IPS-20b (cell line): Measurements from ENCODE around the gene AGAP6.
"Not testable (repeated sequence)": the region's sequence is repeated elsewhere in the genome, so short reads cannot be mapped to it uniquely, and the experiment has no call there.

Source experiments
- H3K27ac ChIP-seq: one replicate; pipeline ENCODE4 v1.5.1; 2013; ENCODE audit warnings: low read length
- H3K27me3 ChIP-seq: 2 replicates; pipeline ENCODE4 v1.6.1; 2013; ENCODE audit warnings: mild to moderate bottlenecking, low read length, inconsistent platforms; ENCODE audit not compliant: insufficient read depth
- H3K36me3 ChIP-seq: 2 replicates; pipeline ENCODE4 v1.6.1; 2013; ENCODE audit warnings: low read depth, mild to moderate bottlenecking, inconsistent platforms, low read length, moderate library complexity; ENCODE audit not compliant: insufficient read depth
- H3K4me1 ChIP-seq: 2 replicates; pipeline ENCODE4 v1.6.1; 2013; ENCODE audit warnings: mild to moderate bottlenecking, control low read depth, inconsistent platforms, low read length, moderate library complexity; ENCODE audit not compliant: insufficient read depth
- H3K4me3 ChIP-seq: 2 replicates; pipeline ENCODE4 v1.5.1; 2013; ENCODE audit warnings: mild to moderate bottlenecking, low read length, inconsistent platforms
- H3K9ac ChIP-seq: 2 replicates; pipeline ENCODE4 v1.6.1; 2013; ENCODE audit warnings: low read depth, mild to moderate bottlenecking, inconsistent platforms, low read length, moderate library complexity
- H3K9me3 ChIP-seq: 2 replicates; pipeline ENCODE4 v1.6.1; 2013; ENCODE audit warnings: mild to moderate bottlenecking, low read depth, low read length, inconsistent platforms; ENCODE audit not compliant: insufficient read depth

AGAP6 gene

GRCh38 chr10:49988376-49988775 lies at the start of gene AGAP6:
TSS of gene AGAP6 (plus strand) at chr10:49988406. CDS start at chr10:49988716, 310 bp downstream.
- not testable (repeated sequence) for H3K9ac ChIP-seq, H3K27ac ChIP-seq, H3K4me3 ChIP-seq, H3K27me3 ChIP-seq, H3K9me3 ChIP-seq, H3K4me1 ChIP-seq, H3K36me3 ChIP-seq

GRCh38 chr10:49941447-49942338 lies 46.5 kb upstream of the AGAP6 start, which contains the start of the genes PARG and TIMM23B:
TSS of gene PARG (minus strand) at chr10:49942027. CDS start at chr10:49941725, 302 bp downstream.
TSS of gene TIMM23B (plus strand) at chr10:49942053. CDS start at chr10:49942195, 142 bp downstream.
- not testable (repeated sequence) for H3K36me3 ChIP-seq, H3K4me1 ChIP-seq, H3K27me3 ChIP-seq, H3K9me3 ChIP-seq
- Histone ChIP-seq H3K4me3 (peak within 1 kb of the TSS; percentile 98), H3K27ac (peak within 1 kb of the TSS; percentile 65), H3K9ac (peak within 1 kb of the TSS; percentile 95)

- peak overlapping the region; percentile 65 for H3K27ac ChIP-seq
Observed at GRCh38 chr10:49942339-49942705, 45.9 kb upstream of the AGAP6 start.

GRCh38 chr10:49943607-49944006 lies 44.6 kb upstream of the AGAP6 start:
- H3K27me3 ChIP-seq, H3K36me3 ChIP-seq, H3K27ac ChIP-seq, H3K9me3 ChIP-seq, H3K9ac ChIP-seq, H3K4me3 ChIP-seq, H3K4me1 ChIP-seq: not testable (repeated sequence)

More at GRCh38 chr10:49942339-49942705, 45.9 kb upstream of the AGAP6 start:
- H3K4me3 ChIP-seq: peak overlapping the region; percentile 98
- not testable (repeated sequence) for H3K27me3 ChIP-seq, H3K9me3 ChIP-seq, H3K36me3 ChIP-seq, H3K4me1 ChIP-seq
- H3K9ac ChIP-seq: peak overlapping the region; percentile 95

GRCh38 chr10:49948142-49948541 lies 40.1 kb upstream of the AGAP6 start:
- H3K9ac ChIP-seq, H3K27me3 ChIP-seq, H3K27ac ChIP-seq, H3K4me1 ChIP-seq, H3K4me3 ChIP-seq, H3K36me3 ChIP-seq, H3K9me3 ChIP-seq: not testable (repeated sequence)

- not testable (repeated sequence) for H3K36me3 ChIP-seq, H3K4me1 ChIP-seq, H3K9me3 ChIP-seq, H3K27ac ChIP-seq, H3K27me3 ChIP-seq, H3K4me3 ChIP-seq, H3K9ac ChIP-seq
Observed at GRCh38 chr10:49948737-49949136, 39.5 kb upstream of the AGAP6 start.

- H3K36me3 ChIP-seq: peaks cover 15% of the 10 kb centered on the region
- H3K4me3 ChIP-seq, H3K27me3 ChIP-seq, H3K27ac ChIP-seq, H3K9me3 ChIP-seq, H3K9ac ChIP-seq, H3K4me1 ChIP-seq: not testable (repeated sequence)
Observed at GRCh38 chr10:49952006-49952405, 36.2 kb upstream of the AGAP6 start.

GRCh38 chr10:49953122-49953521 lies 35.1 kb upstream of the AGAP6 start:
- peaks cover 22% of the 10 kb centered on the region for H3K36me3 ChIP-seq
- H3K4me1 ChIP-seq, H3K9me3 ChIP-seq, H3K4me3 ChIP-seq, H3K27ac ChIP-seq, H3K9ac ChIP-seq, H3K27me3 ChIP-seq: not testable (repeated sequence)

GRCh38 chr10:49970331-49970857 lies 17.8 kb upstream of the AGAP6 start:
- not testable (repeated sequence) for H3K27ac ChIP-seq, H3K36me3 ChIP-seq, H3K4me3 ChIP-seq

GRCh38 chr10:49971466-49971865 lies 16.7 kb upstream of the AGAP6 start:
- H3K9ac ChIP-seq, H3K4me1 ChIP-seq, H3K36me3 ChIP-seq, H3K27me3 ChIP-seq, H3K27ac ChIP-seq, H3K4me3 ChIP-seq, H3K9me3 ChIP-seq: not testable (repeated sequence)

More at GRCh38 chr10:49970331-49970857, 17.8 kb upstream of the AGAP6 start:
- H3K4me1 ChIP-seq, H3K27me3 ChIP-seq, H3K9ac ChIP-seq, H3K9me3 ChIP-seq: not testable (repeated sequence)

GRCh38 chr10:49972094-49972493 lies 16.1 kb upstream of the AGAP6 start:
- not testable (repeated sequence) for H3K9ac ChIP-seq, H3K4me3 ChIP-seq, H3K27ac ChIP-seq, H3K36me3 ChIP-seq, H3K9me3 ChIP-seq, H3K27me3 ChIP-seq, H3K4me1 ChIP-seq

- H3K9me3 ChIP-seq, H3K9ac ChIP-seq, H3K4me1 ChIP-seq, H3K27me3 ChIP-seq, H3K27ac ChIP-seq, H3K4me3 ChIP-seq, H3K36me3 ChIP-seq: not testable (repeated sequence)
Observed at GRCh38 chr10:49977756-49978155, 10.4 kb upstream of the AGAP6 start.
